ENCODE measurements around the gene TMA7. TPM values are rescaled to one million over a fixed set of nuclear protein-coding genes. Genes with fewer than 3 reads are reported as not detected.

Gene TMA7
- total and polyA plus RNA-seq, 2 donors (not counting 3 experiments of a cell fraction or from before 2014, with no cell fraction given), result 137 to 306 TPM

DNA sequence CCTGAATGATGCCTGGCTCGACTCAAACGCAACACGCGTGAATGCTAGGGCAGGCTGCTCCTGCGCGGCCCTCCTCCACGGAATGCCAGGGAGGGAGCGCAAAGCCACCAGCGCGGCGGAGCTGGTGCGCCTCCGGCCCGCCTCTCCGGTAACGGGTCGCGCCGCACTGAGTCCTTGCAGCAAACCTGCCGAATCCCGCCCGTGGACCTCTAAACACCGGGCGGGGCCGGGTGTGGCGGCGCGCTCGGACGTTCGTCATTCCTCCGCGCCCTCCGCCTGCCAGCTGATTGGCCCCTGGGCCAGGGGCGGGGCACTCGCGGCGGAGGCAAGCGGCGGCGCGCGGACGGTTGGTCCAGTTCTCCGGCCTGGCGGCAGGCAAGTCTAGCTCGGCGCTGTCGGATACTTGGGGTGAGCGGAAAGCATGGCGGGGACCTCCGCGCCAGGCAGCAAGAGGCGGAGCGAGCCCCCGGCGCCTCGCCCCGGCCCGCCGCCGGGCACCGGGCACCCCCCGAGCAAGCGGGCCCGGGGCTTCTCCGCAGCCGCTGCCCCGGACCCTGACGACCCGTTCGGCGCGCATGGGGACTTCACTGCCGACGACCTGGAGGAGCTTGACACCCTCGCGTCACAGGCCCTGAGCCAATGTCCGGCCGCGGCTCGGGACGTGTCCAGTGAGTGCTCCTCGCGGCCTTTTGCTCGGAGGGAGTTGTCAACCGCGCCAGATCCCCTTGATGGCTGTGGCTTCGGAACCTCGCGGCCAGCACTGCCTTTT, 6.6 kb downstream of the TMA7 start, which contains the start of gene ATRIP:
Gene ATRIP (plus strand): TSS at position 313 of the 769 bp plus-strand sequence. CDS start 109 bp downstream, at position 422.
- intact Hi-C loops (cut with micrococcal nuclease), result loop anchor here (2.0 kb wide), 1 partner anchor 18 kb away; no protein-coding TSS in a partner anchor
- dilution Hi-C loops (cut with MboI; ENCODE audit: extremely low pct_ligation_motif_present, low sequenced_read_pairs), result no loop called here
- H3K4me1 ChIP-seq (ENCODE audit: control insufficient read depth, extremely low read depth, insufficient read depth, low read length), result peaks cover 15% of the 10 kb centered on the region
- TF ChIP-seq POLR2AphosphoS5 (IDR thresholded peaks at IDR 0.05; ENCODE audit: insufficient read depth, low read depth, low read length) (peak; percentile 99), EZH2 (IDR thresholded peaks at IDR 0.05; ENCODE audit: borderline replicate concordance, low read depth, low read length, severe bottlenecking) (no peak), MYC (IDR thresholded peaks at IDR 0.05; ENCODE audit: low read depth, low read length) (no peak), POLR2A (IDR thresholded peaks at IDR 0.05; ENCODE audit: low read depth, low read length) (peak; percentile 98), MAX (IDR thresholded peaks at IDR 0.05; ENCODE audit: insufficient read depth, insufficient read length) (no peak), GATA2 (IDR thresholded peaks at IDR 0.05; ENCODE audit: insufficient read depth, insufficient read length, low read depth, low read length) (no peak), JUN (IDR thresholded peaks at IDR 0.05; ENCODE audit: borderline replicate concordance, insufficient read depth, insufficient read length, low read depth) (no peak), FOS (IDR thresholded peaks at IDR 0.05; ENCODE audit: borderline replicate concordance, insufficient read depth, low read length) (no peak)
- TF ChIP-seq, protein P1, sequence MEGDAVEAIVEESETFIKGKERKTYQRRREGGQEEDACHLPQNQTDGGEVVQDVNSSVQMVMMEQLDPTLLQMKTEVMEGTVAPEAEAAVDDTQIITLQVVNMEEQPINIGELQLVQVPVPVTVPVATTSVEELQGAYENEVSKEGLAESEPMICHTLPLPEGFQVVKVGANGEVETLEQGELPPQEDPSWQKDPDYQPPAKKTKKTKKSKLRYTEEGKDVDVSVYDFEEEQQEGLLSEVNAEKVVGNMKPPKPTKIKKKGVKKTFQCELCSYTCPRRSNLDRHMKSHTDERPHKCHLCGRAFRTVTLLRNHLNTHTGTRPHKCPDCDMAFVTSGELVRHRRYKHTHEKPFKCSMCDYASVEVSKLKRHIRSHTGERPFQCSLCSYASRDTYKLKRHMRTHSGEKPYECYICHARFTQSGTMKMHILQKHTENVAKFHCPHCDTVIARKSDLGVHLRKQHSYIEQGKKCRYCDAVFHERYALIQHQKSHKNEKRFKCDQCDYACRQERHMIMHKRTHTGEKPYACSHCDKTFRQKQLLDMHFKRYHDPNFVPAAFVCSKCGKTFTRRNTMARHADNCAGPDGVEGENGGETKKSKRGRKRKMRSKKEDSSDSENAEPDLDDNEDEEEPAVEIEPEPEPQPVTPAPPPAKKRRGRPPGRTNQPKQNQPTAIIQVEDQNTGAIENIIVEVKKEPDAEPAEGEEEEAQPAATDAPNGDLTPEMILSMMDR (IDR thresholded peaks at IDR 0.05; ENCODE audit: extremely low read depth in 1 of 2, insufficient read depth in 1 of 2, low read depth in 1 of 2, low read length in 2 of 2), result no peak
- no peaks in the 10 kb centered on the region for H4K20me1 ChIP-seq (replicated peaks; ENCODE audit: control insufficient read depth, extremely low read depth, insufficient read depth, low read length)
- BruUV-seq (replicated peaks), result TSS peak; percentile 32
- ChIA-PET CTCF (interaction anchor here (0.6 to 8.8 kb wide), 6 partner anchors 11 to 543 kb away, joined by 3 to 83 read pairs (median 6); no protein-coding TSS in a partner anchor), POLR2A (interaction anchor here (1.2 kb wide), 1 partner anchor 10 kb away, joined by 3 read pairs; no protein-coding TSS in a partner anchor)
- peak within 1 kb of the TSS; percentile 70 to 92 (median 73) for H3K4me3 ChIP-seq (replicated peaks in 1 of 3; ENCODE audit: insufficient read depth in 1 of 3, low read depth in 1 of 3, low read length in 3 of 3)
- H2AFZ ChIP-seq (ENCODE audit: low read depth, low read length), result peak within 1 kb of the TSS; percentile 91
- DNase-seq (ENCODE audit: low read depth, low spot score), result peak; percentile 91
- peak within 1 kb of the TSS; percentile 87 for H3K9ac ChIP-seq (replicated peaks; ENCODE audit: extremely low read depth, insufficient read depth, low read length)
- H3K9me3 ChIP-seq (replicated peaks; ENCODE audit: control insufficient read depth, insufficient read depth, low read length), result no peaks in the 10 kb centered on the region
- no peaks in the 10 kb centered on the region for H3K27me3 ChIP-seq (ENCODE audit: control insufficient read depth in 2 of 2, insufficient read depth in 2 of 2, low read length in 2 of 2)
- FAIRE-seq, result peak; percentile 79
- no peaks in the 10 kb centered on the region for H3K9me1 ChIP-seq (replicated peaks; ENCODE audit: control insufficient read depth, extremely low read depth, insufficient read depth, low read length)
- peaks cover 28% of the 10 kb centered on the region for H3K79me2 ChIP-seq (ENCODE audit: control insufficient read depth, insufficient read depth, low read length)
- peak within 1 kb of the TSS; percentile 98 for H3K4me2 ChIP-seq (ENCODE audit: insufficient read depth, low read length)
- H3K36me3 ChIP-seq (ENCODE audit: control insufficient read depth in 2 of 2, extremely low read depth in 1 of 2, insufficient read depth in 2 of 2, low read length in 2 of 2), result peaks cover 7 to 8% of the 10 kb centered on the region in 2 experiments
- H3K27ac ChIP-seq (ENCODE audit: insufficient read depth, low read depth, low read length), result peak within 1 kb of the TSS; percentile 65

Data from endothelial cell of umbilical vein (primary cell).